ENCODE measurements around the gene PHEX.

The PHEX gene

DNA sequence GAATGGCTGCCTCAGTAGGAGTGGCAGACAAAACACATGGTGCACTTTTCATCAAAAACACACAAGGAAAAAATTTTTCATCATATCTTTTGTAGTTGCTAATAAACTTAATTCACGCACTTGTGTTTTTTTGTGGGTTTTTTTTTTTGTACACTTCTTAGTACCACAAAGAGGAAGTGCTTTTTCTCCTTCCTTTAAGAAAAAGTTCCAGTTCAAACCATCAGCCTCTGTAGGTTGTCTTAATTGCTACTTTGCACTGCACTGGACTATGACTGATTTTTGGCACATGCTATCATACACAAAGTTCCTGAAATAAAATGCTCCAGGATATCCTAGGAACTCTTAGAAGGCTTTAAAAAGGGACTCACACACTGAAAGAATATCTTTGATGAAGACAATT, at the start of gene PHEX:
PHEX (plus strand) TSS at position 242 of the 400 bp plus-strand sequence. CDS start 681 bp downstream, outside the sequence.
- DNase-seq, result no peak

DNA sequence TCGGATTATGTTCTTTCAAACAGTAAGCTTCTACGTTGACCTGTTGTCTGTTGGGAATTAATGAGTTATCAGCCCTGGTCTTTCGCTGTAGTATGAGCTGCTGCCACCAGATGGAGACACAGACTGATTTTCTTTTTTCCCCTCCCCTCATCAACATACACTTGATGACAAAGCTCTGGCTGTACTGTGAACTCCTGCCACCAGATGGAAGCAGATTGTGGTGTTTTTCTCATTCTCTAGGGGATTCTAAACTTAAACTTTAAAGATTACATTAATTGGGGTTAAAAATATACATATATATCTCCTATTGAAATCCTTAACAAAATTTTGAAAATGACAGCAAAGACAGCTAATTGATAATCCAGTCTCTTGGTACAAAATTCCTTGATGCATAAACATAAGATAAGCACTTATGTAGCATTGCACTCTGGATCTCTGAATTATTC, 46.8 kb upstream of the PHEX start:
- peak; percentile 30 to 55 for DNase-seq

DNA sequence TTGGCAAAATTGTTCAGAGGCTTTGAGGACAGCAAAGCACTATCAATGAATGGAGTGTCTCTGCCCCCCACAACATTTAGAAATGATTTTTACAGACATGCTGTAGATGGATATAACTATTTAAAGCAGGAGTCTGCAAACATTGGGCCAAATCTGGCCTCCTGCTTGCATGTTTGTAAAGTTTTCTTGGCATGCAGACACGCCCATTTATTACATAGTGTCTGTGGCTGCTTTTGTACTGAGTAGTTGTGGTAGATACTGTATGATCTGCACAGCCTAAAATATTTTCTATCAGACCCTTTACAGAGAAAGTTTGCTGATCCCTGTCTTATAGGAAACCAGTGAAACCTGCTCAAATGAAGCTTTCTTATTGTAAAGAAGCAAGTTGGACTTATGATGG, 45.5 kb upstream of the PHEX start:
- DNase-seq, result no peak

DNA sequence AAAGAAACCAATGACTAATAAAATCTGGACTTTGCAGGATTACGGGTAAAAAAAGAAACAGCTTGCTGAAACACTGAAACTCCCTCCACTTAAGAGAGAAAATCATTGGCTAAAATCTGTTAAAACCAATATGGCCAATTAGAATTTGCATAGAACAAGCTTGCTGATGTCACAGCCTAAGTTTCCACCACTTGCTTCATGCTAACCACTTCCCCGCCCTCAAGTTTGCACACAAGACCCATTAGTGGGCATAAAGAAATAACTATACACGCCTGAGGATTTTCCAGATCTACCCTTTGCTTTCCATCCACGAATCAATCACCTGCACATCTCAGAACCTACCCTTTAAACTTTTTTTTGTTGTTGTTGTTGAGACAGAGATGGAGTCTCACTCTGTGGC, 42.7 kb upstream of the PHEX start:
- DNase-seq, result no peak

DNA sequence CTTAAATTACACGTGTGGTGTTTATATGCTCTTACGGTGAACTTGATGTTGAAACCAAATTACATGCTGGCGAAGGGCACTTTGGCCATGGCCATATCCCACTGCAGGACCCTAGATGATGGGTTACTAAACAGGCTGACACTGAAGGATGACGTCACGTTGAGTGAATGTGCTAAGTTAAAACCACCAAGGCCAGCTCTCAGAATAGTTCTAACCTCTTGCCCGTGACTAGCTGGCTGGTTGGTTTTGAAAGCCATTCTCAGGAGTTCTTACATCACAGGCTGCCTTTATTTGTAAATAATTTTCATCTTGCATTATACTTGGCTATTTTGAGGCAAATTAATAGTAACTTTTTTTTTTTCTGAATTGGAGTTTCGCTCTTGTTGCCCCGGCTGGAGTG, 41.3 kb upstream of the PHEX start:
- DNase-seq, result no peak

DNA sequence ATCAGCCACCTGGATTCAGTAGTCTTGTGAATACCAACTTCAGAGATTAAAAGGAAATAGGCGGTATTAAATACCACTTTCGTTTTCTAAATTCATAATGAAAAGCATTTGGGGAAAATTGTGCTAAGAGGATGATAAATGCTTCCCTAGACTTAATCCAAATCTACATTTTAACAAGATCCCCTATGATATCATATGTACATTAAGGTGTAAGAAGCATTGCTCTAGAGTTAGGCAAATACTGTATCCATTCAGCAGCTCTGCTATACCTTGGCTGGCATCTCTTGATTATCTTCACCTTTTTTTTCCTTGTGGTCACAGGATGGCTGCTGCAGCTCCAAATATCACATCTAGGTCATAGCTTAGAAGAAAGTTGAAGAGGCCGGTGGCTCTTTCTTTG, 40.6 kb upstream of the PHEX start:
- DNase-seq, result no peak

DNA sequence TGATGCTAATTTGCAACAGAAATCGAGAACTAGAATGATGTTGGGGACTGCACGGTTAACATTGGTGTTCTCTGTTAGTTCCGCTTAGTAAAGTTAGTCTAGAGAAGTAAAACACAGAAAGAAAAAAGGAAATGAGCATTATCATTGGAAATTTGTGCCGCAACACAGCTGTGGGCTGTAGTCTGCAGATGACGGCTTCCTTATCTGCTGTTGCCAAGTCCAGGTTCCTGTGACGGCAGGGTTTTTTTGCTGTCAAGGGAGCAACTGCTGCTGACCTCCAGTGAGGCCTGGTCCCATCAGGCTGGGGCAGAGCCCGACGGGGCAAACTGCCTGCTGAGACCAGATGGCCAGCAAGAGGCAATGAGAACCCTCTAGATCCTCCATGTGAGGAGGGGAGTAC, 38.9 kb upstream of the PHEX start:
- DNase-seq, result no peak

DNA sequence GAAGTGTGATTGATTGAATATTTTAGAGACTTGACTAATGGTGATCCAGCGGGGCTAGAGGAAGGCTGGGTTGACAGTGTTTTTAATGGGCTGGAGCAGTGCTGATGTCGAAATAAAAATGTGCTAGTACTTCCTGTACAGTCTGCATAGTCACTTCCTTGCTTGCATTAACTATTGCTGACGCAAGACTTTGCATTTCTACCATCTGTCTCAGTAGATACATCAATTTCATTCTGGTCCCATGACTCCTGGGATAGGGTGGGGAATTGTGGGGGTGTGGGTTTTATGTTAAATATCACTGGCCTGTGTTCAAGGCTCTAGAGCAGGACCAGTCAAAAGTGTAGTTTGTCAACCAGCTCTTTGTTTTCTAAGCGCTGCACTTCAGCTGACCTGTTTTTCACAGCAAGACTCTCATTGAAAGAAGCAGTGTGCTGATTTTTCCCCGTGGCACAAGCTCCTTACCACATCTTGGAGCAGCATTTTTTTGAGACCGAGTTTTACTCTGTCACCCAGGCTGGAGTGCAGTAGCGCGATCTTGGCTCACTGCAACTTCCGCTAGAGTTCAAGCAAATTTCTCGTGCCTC, 35.2 kb upstream of the PHEX start:
- DNase-seq, result no peak

DNA sequence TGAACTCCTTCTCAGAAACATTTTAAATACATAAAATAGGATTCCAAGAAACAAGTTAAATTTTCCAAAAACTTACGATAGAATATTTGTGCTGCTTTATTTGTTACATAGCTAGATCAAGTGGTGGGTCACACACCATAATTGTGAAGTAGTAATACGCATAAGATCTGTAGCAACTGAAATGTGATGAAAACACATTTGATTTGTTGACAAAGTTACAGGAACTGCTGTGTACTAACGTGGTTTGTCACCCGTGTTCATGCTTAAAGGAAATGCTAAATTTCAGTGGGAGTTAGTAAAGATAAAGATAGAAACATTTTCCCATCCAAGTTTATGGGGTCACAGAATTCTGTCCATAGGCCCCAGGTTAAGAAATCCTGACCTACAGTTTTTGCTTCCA, 34.1 kb upstream of the PHEX start:
- no peak for DNase-seq

DNA sequence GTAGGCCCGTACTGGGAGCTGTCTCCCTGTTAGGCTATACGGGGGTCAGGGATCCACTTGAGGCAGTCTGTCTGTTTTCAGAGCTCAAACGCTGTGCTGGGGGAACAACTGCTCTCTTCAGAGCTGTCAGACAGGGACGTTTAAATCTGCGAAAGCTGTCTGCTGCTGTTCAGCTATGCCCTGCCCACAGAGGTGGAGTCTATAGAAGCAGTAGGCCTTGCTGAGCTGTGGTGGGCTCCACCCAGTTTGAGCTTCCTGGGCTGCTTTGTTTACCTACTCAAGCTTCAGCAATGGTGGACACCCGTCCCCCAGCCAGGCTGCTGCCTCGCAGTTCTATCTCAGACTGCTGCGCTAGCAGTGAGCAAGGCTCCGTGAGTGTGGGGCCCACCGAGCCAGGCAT, 27.3 kb upstream of the PHEX start:
- no peak for DNase-seq

DNA sequence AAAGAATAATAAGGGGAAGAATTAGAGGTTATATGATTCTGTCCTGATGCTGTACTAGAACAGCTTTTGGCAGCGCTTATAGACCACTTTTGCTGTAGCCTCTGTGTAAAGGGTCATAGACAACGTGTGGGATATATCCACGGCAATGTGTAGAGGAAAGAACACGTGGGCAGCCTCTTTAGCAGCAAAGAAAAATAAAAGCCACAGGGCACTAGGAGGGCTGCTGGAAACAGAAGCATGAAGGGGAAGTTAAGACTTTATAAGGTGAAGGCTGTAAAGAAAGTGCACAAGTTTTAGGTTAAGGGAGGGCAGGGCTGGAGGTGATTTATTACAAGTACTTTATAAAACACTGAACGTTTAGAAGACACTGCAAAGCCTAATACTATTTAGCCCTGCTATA, 20.1 kb upstream of the PHEX start:
- no peak for DNase-seq

DNA sequence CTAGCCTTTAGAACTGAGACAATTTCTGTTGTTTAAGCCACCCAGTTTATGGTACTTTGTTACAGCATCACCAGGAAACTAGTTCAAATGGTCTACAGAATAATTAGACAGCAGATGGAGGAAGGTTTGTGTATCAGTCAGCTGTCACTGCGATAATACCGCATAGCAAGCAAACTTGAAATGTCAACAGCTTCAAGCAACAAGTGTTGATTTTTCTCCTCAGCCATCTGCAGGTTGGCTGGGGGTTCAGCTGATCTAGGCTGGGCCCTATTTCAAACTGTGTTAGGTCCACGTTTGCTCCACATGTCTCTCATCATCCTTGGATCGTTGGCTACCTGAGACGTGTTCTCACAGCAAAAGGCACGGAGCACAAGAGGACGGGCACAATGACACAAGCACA, 19.2 kb upstream of the PHEX start:
- no peak for DNase-seq

DNA sequence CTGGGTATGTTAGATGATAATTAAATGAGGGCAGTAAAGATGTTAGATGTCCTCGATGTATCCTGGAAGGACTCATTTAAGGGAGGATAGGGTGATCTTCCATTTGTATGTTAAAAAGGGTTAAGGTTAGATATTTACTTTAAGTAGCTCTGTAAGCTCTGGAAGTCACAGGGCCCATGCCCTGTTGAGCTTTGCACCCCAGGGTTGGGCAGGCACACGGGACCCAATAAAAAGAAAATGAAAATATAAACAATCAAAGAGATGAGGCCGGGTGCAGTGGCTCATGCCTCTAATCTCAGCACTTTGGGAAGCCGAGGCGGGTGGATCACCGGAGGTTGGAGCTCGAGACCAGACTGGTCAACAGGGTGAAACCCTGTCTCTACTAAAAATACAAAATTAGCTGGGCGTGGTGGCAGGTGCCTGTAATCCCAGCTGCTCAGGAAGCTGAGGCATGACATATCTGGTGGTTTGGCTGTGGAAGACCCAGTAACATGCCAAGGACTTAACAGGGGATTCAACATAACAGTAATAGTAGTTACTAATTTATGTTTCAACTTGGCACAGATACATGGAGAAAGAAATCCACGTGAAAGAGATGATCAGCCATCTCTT, 16.9 kb upstream of the PHEX start:
- DNase-seq, result no peak

DNA sequence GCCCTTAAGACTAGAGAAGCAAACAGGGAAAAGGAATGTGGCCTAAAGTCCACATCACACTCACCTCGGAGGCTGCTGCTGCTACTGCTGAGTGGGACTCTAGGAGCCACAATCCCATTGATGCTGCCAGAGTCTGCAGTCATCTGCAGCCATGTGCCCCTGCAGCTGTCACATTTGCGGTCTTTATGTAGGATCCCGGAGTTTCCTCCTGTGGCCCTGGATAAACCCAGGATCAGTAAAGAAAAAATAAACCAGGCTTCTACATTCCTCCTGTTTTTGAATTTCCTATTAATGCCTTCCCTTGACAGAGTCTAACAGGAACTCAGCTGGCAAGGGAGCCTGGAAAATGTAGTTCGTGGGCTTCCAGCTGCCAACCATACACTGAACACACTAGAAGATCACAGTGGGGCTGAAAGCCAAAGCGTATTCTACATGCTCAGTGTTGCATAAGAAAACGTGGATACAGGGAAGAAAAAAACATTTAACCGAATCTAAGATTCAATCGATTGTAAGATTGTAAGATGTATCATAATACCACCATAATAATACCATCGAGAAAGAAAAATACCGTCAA, 10.3 kb upstream of the PHEX start:
- no peak for DNase-seq

DNA sequence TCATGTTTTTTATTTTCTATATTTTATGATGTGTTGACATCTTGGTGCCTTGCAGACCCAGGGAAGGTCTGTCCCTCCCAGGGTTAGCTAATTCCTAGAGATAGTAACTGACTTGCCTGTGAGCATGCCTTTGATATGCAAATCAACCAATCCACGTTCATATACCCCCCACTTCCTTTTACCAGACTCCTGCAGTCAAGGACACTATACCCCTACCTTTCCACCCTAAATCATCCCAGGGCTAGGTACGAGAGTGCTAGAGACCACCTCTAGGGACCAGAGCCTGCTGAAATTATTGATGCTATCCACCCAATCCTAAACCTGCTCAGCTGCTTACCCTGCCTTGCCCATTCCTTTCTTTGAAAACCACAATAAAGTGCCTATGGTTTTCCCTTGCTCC, 7.5 kb upstream of the PHEX start:
- DNase-seq, result no peak

DNA sequence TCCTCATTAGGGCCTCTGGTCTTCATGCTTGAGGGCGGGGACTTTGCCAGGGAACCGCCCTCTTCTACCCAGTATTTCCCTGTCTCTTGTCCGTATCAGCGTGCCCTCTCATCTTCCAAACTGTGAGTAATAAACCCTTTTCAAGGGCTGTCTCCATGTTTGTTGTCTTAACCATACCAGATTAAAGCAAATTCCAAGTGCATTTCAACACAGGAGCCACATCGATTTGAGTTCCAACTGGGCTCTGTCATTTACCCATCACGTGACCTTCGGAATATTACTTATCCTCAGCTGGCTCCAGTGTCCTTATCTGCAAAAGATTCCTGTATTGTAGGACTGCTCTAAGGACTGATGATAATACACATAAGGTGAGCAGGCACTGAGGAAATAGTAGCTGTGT, 6.4 kb upstream of the PHEX start:
- DNase-seq, result no peak

DNA sequence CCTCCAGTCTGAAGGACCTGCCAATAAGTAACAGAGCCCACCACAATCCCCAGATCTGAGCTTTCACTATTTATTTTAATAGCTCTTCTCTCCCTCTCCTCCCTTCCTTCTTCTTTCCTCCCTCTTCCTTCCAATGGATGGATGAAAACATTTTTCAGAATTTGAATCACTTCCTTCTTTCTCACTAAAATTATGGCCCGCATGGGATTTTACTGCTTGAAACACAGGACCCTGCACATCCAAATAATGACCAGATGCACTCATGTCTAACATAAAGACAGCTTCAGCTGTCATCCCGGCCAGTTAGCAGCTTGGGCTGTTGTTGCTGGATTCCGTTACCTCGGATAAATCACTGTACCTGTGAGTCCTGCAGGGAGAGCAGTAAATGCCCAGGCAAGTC, 5.4 kb upstream of the PHEX start:
- DNase-seq, result no peak

DNA sequence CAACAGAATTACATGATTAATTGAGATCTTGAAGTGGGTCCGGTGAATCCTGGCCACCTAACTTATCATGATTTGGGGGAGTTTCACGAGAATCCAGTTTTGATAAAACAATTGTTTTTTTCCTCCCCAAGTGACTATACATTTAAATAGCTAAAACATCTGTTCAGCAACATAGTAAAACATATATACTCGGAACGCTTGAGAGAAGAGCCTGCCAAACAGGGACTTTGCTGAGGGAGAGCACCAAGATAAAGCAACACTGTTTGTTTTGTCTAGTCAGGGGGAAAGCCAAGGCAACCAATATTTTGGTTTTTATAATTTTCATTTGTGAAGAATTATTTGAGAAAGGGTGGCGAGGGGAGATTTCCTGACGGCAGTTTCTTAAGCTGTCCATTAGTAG, 381 bp downstream of the PHEX start:
- DNase-seq, result no peak

DNA sequence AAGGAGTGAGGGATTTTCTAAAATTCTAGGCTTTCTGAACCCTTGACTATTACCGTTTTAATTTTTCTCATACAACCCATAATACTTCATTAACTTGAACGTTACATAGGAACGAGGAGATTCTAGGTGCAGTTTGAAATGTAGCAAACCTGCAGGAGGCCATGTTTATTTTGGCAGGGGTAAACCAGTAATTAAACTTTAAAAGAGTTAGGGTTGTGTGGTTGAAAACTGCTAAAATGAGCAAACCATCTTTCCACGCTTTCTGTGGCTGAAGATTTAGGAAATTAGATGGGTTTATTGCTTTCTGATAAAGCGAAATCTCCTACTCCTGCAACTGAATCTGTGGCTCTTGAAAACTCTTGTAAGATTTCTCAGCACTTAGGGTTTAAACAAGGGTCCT, 1.7 kb downstream of the PHEX start:
- DNase-seq, result no peak

DNA sequence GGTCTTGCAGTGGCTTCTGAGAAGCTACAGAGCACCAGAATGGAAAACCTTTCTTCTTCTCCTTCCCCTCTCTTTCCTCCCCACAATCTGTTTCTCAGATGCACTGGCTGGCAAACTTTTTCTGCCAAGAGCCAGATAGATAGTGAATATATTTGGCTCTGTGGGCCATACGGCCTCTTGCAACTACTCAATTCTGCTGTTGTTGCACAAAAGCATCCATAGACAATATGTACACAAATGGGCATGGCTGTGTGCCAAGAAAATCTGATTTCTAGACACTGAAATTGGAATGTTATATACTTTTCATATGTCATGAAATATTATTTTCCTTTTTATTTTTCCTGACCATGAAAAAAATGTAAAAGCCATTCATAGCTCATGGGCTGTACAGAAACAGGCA, 3.1 kb downstream of the PHEX start:
- DNase-seq, result no peak

DNA sequence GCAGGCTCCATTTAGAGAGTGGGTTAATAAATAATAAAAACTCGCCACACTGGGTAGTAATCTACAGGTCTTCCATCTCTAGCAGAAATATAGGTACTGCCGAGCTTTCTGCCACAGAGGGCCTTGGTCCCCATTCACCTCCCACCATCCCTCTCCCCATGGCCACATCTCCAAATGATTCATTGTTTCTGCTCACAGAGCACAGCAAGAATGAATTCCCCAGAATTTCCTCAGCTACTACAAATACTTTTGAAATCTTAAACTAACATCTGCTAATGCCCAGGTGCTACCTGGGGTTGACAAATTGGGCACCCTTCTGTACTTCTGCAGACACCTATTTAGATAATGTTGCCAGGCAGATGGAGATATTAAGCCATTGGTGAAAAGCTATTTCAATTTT, 5.1 kb downstream of the PHEX start:
- no peak for DNase-seq

DNA sequence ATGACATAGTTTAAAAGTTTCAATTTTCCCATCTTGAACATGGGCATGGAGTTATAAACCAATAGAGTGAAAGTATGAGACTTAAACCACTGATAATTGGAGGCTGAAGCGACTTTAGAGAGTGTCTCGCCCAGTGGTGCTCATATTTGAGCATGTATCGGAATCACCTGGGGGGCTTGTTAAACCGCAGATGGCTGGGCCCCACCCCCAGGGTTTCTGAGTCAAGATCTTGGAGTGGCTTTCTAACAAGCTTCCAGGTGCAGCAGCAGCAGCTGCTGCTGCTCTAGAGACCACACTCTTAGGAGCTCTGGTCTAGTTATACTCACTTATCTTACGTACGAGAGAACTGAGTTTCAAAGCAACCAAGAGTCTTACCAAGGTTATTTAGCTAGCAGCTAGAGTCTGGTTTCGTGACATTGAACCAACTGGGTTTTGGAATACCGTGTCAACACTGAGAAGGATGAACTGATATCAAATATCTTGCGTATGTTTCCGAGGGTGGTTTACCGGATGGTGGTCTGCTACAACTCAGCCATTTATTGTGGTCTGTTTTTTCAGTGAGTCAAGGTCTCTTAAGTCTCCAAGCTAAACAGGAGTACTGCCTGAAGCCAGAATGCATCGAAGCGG, 5.9 kb downstream of the PHEX start:
- no peak for DNase-seq

DNA sequence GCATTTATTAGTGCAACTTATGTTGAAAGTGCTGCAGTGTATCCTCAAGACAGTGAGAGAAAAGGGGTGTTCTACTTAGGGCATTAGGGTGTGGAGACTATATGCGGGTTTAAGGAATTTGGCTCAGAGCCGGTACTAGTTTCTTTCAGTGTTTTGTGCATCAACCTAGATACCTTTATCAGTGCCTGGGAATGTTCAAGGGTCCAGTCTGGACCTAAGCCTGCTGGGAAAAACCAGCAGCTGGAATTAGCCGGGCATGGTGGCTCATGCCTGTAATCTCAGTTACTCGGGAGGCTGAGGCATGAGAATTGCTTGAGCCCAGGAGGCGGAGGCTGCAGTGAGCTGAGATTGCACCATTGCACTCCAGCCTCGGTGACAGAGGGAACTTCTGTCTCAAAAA, 7.4 kb downstream of the PHEX start:
- DNase-seq, result no peak

DNA sequence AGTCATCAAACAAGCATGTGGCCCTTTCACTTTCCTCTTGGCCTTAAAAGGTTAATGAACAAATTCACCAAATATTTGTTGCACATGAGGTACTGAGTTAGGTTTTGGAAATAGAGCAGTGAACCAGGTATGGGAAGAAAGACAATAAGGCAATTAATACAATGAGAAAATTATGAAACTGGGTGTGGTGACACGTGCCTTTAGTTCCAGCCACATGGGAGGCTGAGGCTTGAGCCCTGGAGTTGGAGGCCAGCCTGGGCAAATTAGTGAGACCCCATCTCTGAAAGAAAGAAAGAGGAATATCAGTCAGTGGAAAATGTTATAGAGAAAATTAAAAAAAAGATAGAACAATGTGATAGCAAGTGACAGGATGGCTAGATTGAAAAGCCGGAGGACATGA, 8.1 kb downstream of the PHEX start:
- DNase-seq, result no peak

Measured in NCI-H187 (cell line).